ENCODE results near the gene AURKA.

GRCh38 chr20:56358070-56358469 is 33.9 kb downstream of the AURKA start:
- TF ChIP-seq POLR2A (IDR thresholded peaks at IDR 0.05; ENCODE audit: low read depth, low read length) = no peak
- TF ChIP-seq TAF1 (IDR thresholded peaks at IDR 0.05; ENCODE audit: borderline replicate concordance, low read depth, low read length) = no peak
